OCI-LY1 (cell line): Measurements from ENCODE around the gene LRFN4.

Experiments
- EZH2 ChIP-seq: fragments of 200-600 bp; sonication (generic), shearing (Covaris generic); IDR thresholded peaks from 2 replicates; pipeline ENCODE4 v1.8.0; 2017; ENCODE audit warnings: borderline replicate concordance, mixed run types, mild to moderate bottlenecking, antibody characterized with exemption, low read length, moderate library complexity, mixed read lengths
- TF ChIP-seq, protein P1 (sequence below): fragments of 200-600 bp; sonication (generic), shearing (Covaris generic); IDR thresholded peaks from 2 replicates; pipeline ENCODE4 v1.5.1; 2017; ENCODE audit warnings: mild to moderate bottlenecking, antibody characterized with exemption, low read length, moderate library complexity, mixed read lengths

DNA sequence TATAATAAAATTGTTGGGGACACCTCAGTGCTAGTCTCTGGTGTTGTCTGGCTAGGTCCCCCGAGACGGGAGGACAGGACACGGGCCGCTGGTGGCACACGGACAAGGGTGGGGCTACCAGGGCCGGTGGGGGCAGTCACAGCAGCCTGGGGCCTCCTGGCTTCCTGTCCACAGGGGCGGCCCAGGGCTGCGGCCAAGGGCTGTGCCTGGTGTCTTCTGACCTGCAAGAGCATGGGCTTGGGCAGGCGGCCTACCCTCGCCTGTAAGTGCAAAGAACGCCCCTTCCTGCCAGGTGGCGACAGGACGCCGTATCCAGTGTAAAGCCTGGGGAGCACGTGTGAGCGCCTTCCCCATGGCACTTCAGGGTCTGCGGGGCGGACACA lies 3.6 kb downstream of the LRFN4 start:
- TF ChIP-seq, protein P1, sequence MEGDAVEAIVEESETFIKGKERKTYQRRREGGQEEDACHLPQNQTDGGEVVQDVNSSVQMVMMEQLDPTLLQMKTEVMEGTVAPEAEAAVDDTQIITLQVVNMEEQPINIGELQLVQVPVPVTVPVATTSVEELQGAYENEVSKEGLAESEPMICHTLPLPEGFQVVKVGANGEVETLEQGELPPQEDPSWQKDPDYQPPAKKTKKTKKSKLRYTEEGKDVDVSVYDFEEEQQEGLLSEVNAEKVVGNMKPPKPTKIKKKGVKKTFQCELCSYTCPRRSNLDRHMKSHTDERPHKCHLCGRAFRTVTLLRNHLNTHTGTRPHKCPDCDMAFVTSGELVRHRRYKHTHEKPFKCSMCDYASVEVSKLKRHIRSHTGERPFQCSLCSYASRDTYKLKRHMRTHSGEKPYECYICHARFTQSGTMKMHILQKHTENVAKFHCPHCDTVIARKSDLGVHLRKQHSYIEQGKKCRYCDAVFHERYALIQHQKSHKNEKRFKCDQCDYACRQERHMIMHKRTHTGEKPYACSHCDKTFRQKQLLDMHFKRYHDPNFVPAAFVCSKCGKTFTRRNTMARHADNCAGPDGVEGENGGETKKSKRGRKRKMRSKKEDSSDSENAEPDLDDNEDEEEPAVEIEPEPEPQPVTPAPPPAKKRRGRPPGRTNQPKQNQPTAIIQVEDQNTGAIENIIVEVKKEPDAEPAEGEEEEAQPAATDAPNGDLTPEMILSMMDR = no peak
- no peak for TF ChIP-seq EZH2
